Measurements from ENCODE around the gene UBXN4. TPM values are rescaled to one million over a fixed set of nuclear protein-coding genes. Genes with fewer than 3 reads are reported as not detected.
"Not testable (repeated sequence)": the region's sequence is repeated elsewhere in the genome, so short reads cannot be mapped to it uniquely, and the experiment has no call there.

Gene UBXN4
- total RNA-seq, 1 donor from 2014 or later, result 70.5 TPM

DNA sequence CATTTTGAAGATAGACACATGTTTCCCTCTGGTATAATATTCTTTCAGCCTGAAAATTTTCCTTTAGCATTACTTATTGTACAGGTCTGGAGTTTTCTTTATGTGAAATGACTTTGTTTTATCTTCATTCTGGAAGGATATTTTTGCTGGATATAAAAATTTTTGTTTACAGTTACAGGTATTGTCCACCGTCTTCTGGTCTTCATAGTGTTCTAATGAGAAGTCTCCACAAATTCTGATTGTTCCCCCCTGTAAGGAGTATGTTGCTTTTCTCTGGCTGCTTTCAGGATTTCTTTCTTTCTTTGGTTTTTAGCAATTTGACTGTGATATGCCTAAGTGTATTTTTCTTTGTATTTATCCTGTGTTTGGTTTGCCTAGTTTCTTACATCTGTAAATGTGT is 15.0 kb downstream of the UBXN4 start:
- FAIRE-seq (no peak), DNase-seq (ENCODE audit: low spot score in 2 of 2) (no peak)

DNA sequence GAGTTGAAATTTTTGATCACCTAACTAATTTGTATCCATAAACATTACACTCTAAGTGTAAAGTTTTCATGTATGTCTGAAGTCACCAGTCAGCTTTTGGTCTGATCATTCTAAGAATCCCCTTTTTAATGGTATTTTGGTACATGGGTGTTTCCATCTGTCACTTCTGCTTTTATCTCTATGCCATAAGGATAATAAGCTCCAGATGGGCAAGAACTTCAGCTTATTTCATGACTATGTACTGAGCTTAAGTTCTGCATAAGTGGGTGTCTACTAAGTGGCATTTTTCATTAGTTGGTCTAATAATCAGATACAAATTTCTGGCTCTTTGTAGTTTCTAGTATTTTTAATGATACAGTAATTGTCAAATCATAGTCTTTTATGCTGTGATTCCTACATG is 20.4 kb downstream of the UBXN4 start:
- FAIRE-seq, result no peak
- DNase-seq (ENCODE audit: low spot score in 2 of 2), result no peak

DNA sequence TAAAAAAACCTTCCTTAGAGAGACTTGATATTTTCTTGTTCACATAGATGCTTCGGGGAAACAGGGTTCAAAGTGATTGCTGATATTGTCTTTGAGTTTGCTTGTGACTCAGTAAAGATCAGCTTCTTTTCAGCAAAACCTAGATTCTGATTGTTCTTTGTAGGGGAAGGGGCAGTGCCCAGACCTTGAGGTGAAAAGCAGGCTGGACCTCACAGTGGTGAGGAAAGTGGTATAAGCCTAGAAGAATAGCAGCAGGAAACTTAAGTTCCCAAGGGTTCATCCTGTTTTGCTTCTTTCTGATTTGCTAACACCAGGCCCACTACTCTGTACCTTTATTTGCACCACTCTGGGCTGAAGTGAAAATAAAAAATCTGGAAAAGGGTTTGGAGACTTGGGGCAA is 20.9 kb downstream of the UBXN4 start:
- no peak for FAIRE-seq

DNA sequence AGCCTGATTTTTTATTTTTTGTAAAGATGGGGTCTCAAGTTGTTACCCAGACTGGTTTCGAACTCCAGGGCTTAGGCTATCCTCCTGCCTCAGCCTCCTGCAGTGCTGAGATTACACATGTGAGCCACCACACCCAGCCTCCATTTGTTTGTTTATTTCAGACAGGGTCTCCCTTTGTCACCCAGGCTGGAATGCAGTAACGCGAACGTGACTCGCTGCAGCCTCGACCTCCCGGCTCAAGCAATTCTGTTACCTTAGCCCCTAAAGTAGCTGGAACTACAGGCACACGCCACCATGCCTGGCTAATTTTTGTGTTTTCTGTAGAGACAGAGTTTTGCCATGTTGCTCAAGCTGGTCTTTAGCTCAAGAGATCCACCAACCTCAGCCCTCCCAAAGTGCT is 27.2 kb downstream of the UBXN4 start:
- DNase-seq (ENCODE audit: low spot score in 2 of 2) (no peak), FAIRE-seq (no peak)

More for the DNA sequence above, 20.9 kb downstream of the UBXN4 start:
- DNase-seq (ENCODE audit: low spot score in 2 of 2), result no peak

DNA sequence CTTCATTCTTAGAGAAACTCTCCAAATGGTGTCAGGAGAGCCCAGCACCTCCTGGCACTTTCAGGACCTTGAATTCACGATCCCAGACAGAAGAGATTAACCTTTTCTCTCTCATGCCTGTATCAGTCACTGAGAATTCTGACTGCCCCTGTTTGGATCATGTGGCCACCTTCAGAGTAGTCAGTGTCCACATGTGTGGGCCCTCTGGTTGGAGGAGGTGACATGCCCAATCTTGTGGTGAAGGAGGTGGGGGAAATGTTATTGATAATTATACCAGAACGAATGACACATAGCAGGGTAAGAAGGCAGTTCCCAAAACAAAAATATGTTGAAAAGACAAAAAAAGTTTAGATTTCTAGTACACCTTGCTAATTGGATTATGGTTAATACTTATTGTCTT is 31.7 kb downstream of the UBXN4 start:
- DNase-seq (ENCODE audit: low spot score in 2 of 2) (no peak), FAIRE-seq (no peak)

DNA sequence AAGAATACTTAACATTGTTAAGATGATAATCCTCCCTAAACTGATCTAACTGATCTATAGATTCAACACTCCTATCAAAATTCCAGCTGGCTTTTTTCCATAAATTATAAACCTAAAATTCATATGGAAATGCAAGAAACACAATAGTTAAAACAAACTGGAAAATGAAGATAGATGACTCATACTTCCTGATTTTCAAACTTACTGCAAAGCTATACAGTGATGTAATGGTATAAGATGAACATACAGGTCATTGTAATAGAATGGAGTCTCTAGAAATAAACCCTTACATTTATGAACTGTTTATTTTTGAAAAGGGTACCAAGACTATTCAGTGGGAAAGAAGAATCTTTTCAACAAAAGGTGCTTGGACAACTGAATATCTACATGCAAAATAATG is 32.3 kb downstream of the UBXN4 start:
- DNase-seq (ENCODE audit: low spot score in 2 of 2) (no peak), FAIRE-seq (no peak)

DNA sequence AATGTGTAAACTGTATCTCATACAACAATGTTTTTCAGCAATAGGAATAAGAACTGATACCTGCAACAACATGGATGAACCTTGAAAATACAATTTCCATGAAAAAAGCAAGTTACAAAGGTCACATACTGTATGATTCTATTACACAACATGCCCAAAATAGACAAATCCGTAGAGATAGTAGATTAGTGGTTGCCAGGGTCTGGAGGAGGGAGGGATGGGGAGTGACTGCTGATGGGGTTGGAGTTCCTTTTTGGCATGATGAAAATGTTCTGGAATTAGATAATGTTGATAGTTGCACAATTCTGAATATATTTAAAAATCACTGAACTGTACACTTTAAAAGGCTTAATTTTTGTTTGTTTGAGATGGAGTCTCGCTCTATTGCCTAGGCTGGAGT is 33.8 kb downstream of the UBXN4 start:
- FAIRE-seq (no peak), DNase-seq (ENCODE audit: low spot score in 2 of 2) (no peak)

DNA sequence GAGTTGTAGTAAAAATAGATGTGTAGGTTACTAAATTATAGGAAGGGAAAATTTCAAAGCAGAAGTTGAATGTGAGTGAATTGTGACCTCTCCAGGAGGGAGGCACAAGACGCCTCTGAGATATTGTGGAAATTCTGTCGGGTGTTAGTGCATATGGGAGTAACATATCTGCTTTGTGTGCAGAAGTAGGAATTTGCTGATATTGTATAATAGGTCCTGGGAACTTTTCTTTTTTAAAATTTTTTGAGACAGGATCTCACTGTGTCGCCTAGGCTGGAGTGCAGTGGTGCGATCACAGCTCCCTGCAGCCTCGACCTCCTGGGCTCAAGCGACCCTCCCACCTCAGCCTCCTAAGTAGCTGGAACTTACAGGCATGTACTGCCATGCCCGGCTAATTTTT is 34.7 kb downstream of the UBXN4 start:
- no peak for FAIRE-seq
- DNase-seq (ENCODE audit: low spot score in 2 of 2), result no peak

DNA sequence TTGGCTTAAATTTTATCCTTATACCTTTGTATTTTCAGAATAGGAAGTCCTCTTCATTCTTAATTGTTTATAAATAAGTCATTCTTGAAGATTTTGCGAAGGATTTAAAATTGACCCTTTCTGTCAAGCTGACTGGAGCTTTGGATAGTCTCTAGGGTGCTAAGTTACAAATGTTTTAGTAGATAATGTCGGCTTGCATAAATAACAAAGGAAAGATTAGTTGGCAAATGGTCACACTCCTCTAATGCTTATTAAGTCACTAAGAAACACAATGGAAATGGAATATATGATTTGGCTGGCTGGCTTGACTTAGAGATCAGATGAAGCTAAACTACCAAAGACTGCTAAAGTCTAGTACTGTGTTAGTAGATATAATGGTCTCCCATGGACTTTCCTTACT is 40.6 kb downstream of the UBXN4 start:
- no peak for FAIRE-seq
- no peak for DNase-seq (ENCODE audit: low spot score in 2 of 2)

DNA sequence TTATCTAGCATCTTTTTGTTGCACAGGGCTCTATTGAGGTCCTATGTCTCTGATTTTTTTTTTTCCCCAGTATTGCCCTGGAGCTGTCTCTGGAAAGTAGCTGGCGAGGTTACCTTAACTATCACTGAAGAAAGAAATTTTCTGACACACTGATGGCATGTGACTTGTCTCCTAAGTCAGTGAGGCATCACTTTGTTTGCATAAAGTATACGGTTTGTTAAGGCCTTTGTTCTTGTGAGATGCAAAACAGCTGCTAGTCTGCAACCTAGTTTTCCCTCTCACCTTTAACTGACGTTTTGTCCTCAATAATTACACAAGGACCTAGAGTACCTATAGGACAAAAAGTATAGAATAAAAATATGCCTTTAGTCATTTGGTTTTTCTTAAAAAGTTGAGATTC is 41.8 kb downstream of the UBXN4 start:
- DNase-seq (ENCODE audit: low spot score in 2 of 2) (no peak), FAIRE-seq (no peak)

DNA sequence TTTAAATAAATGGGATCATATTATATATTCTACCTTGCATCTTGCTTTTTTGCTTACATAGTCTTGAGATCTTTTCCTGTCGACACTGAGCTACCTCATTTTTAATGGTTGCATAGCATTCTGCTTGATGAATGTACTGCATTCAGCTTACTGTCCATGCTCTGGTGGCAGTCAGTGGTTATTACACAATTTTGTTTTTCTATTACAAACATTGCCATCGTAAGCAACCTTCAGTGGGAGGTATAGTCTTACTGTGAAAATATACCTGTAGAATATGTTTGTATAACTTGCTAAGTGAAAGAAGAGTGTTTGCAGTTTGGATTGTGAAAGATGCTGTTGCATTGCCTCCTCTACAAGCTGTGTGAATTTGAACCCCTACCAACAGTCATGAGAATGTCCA is 43.4 kb downstream of the UBXN4 start:
- no peak for DNase-seq (ENCODE audit: low spot score in 2 of 2)
- no peak for FAIRE-seq

DNA sequence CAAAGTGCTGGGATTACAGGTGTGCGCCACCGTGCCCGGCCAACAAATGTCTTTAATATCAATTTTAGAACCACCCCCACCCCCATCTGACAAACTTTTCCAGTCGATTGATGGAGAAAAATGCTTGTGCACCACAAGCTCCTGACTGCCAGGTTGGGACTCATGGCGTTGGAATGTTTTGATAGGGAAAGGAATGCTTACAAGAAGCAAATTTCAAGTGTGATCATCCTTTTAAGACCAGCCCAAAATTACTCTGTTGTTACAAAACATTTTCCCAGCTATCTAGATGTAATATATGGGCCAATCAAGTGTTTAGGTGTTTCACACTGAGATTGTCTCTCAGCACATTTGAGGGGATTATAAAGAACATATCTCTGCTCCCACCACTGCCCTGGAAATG is 45.2 kb downstream of the UBXN4 start:
- DNase-seq (ENCODE audit: low spot score in 2 of 2) (no peak), FAIRE-seq (no peak)

DNA sequence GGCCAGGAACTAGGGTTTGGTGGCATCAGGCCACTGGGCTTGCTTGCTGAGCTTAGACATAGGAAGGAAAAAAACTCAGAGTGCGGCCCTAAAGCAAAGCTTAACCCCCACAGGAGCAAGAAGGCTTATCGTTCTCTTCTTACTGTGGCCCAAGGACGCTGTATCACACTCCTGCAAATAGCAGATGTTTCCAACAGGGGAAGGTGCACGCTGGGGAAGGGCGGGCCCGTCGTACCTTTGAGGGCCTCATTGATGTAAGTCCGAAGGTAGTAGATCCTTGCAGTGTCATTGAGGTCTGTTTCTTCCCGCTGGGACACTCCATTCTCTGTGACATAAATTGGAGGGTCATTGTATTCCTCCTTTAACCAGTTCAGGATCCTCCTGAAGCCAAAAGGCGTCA is 48.8 kb downstream of the UBXN4 start:
- DNase-seq (ENCODE audit: low spot score in 2 of 2) (no peak), FAIRE-seq (no peak)

DNA sequence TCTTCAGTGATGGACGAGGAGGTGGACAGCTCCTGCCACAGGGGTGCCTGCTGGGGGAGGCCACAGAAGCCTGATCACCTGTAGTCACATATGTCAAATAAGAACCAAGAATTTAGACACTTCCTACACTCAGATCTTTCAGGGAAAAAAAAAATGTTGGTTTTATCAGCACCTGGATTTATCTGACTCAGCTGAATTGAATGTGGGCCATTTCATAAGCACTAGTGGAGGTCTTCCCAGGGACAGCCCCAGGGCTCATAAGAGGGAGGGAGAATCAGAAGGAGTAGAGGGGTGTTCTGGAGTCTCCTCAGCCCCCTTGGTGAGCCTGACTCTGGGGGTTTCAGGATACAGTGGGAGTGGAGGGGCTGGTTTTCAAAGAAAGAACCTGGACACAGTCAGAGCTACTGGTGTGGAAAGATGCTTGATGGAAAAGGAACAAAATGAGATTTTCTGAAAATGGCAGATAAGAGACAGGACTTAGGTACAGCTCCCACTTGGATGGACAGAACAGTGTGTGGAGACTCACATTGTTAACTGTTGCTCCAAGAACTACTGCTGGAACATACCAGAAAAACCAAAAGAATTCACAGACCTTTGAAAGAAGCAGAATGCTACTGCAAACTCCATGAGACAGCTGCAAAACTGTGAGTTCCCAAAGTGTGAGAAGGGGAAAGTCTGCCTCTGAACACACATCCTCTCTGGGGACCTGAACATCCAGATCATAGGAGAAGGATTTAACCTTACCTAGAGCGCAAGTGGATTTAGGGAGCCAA is 49.9 kb downstream of the UBXN4 start:
- DNase-seq (ENCODE audit: low spot score in 2 of 2), result no peak
- FAIRE-seq, result no peak

DNA sequence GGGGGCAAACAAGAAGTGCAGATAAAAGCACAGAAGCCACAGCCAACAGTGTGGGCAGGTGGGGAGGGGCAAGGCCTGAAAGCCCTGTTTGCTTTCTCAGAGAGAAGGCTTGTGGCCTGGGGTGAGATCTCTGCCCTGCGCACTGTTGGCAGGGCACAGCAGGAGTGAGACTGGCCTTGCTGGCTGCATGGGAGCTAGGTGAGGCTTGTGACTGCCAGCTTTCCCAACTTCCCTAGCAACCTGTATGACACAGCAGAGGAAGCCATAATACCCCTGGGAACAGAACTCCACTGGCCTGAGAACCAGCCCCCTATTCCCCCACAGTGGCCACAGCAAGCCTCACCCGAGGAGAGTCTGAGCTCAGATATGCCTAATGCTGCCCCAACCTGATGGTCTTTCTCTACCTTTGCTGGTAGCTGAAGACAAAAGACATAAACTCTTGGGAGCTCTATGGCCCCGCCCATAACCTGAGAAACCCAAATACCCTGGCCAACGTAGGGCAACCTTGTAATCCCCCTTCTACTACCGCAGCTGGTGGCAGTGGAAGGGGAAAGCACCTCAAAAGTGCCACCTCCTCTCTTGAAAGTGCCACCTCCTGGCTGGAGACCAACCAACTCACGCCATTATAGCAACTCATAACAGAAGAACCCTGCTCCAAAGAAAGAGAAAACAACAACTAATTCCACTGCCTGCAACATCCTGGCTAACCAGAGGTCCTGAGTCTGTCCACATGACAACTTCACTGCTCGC is 50.9 kb downstream of the UBXN4 start:
- FAIRE-seq (no peak), DNase-seq (ENCODE audit: low spot score in 2 of 2) (no peak)

DNA sequence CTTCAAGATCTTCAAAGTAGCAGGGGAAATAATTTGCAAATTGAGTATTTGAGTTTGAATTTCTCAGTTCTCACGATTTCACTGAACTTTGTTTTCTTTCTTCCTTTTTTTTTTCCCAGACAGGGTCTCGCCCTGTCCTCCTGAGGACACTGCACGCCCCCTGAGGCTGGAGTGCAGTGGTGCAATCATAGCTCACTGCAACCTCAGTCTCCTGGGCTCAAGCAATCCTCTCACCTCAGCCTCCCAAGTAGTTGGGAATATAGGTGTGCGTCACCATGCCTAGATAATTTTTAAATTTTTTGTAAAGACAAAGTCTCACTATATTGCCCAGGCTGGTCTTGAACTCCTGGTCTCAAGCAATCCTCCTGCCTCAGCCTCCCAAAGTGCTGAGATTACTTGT is 54.0 kb downstream of the UBXN4 start:
- not testable (repeated sequence) for DNase-seq (ENCODE audit: low spot score in 2 of 2); FAIRE-seq

DNA sequence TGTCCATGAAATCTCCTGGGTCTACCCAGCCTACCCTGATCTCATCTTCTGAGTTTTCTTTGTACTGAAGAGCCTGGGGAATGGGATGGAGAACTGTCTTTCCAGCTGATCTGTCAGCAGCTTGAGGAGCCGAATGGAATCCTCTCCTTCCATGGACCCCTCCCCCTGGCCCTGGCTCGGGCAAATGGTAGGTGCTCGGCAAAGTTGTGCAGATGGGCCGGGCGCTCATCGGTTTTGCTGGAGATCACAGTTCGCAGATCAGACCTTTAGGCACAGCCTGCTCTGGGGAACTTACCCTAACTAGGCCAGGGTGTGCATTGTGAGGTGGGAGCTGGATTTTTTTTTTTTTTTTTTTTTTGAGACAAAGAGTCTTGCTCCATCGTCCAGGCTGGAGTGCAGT is 55.0 kb downstream of the UBXN4 start:
- DNase-seq (ENCODE audit: low spot score in 2 of 2), result no peak
- FAIRE-seq, result no peak

DNA sequence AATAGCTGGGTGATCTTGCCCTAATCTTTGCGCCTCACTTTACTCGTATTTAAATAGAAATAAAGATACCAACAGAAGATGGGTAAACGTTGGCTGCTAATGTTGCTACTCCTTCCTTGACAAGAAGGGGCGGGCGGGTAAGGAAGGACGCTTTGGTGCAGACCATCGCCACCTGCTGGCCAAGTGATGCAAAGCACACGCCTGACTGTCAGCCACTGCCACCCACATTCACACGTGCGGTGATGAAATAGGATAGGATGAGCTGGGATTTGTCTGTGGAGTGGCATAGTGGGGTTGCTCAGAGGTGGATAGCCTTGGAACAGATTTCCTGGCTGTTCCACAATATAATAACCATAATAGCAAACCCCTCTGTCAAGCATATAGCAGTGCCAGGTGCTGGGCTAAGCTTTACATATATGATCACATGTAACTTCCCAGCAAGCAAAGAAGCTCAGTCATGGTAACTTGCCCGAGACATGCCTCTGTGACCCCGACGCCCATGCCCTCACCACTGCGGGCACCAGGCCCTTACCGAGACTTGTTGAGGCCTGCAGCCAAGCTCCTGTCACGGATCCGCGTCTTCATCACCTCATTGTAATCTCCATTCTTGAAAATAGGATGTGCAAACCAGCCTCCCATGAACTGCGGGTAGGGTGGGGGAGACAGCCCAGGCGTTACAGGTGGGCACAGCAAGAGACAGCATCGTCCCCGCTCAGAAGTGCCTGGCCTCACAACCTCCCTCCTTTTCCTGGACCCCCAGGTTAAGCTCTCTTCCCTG is 56.0 kb downstream of the UBXN4 start:
- FAIRE-seq (no peak), DNase-seq (ENCODE audit: low spot score in 2 of 2) (peak; percentile 41 to 73)

DNA sequence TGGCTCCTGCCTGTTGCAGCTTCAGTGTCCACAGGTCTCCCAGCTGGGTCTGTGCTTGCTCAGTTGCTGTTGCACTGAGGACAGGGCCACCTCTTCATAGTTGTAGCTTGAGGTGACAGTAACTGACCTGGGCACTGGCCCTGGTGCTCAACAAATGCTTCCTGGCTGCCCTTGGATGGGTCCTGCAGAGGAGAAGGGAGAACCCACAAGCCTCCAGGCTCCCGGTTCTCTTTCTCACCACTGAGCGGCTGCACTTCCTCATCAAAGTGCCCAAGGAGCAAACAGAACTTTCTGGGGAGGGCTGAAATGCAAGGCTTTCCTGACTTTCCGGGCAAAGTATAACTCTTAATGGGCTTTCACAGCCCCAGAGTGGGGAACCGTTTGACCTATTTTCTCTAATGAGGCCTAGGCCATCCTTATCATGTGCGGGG is 56.6 kb downstream of the UBXN4 start:
- DNase-seq (ENCODE audit: low spot score in 2 of 2) (no peak), FAIRE-seq (no peak)

DNA sequence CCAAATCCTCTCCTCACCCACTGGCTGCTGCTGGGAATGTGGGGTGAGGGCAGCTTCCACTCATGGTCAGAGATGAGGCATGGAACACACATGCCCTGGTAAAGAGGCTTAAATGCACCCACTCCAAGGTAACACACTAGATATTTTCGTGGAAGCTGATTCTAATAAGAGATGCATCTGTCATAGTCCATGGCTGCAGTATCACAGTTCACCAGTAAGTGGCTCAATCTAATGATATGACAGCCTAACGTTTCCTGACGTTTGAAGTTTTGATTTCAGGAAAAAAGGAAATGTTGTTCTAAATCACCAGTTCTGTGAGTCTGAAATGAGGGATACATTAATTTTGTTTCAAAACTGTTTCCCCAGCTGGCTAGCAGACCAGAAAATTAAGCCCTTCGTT is 57.1 kb downstream of the UBXN4 start:
- FAIRE-seq, result no peak

DNA sequence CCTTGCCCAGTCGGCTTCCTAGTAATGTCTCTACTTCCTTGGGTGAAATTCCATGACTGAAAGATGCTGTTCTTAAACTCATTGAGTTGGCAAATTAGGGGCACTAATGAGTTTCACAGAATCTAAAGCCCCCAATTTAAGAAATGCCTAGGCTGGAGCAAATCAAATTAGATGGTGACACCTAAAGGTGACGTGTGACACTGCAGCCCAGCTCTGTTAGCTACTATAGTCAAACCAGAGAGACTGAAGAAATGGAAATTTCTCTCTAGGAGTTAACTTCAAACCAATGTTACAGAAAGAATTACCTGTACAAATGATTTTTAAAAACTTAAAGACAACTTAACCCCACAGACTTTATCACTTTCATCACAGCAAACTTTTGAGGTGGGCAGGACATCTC is 58.1 kb downstream of the UBXN4 start:
- DNase-seq (ENCODE audit: low spot score in 2 of 2) (no peak), FAIRE-seq (no peak)

More for the DNA sequence above, 57.1 kb downstream of the UBXN4 start:
- DNase-seq (ENCODE audit: low spot score in 2 of 2), result no peak

Data from frontal cortex (tissue), 4 donors.